HepG2 (cell line): Measurements from ENCODE around the gene ZNF175. TPM values are rescaled to one million over a fixed set of nuclear protein-coding genes. Genes with fewer than 3 reads are reported as not detected.

Experiments used
- ATAC-seq: fragments of 200-7000 bp; cut with Tn5 transposase; 3 replicates; pipeline ENCODE4 v1.9.1; 2020; ENCODE audit warnings: mild to moderate bottlenecking, moderate library complexity
- BruUV-seq: library from RNA; stranded (reverse); fragments of 400-500 nt; replicated peaks from 2 replicates; lab custom pipeline; 2021; lab: Mats Ljungman, UMichigan
- CTCF ChIA-PET: fragments of 300-600 bp; formaldehyde crosslinking; extraction: SDS; loops from one replicate; lab custom pipeline; 2021; ENCODE audit warnings: low total read pairs, inconsistent platforms, low intra/inter-chr PET ratio; lab: Yijun Ruan, JAX
- POLR2A ChIA-PET: fragments of 350-600 bp; sonication (Branson Sonifier 250); formaldehyde crosslinking; loops from one replicate; lab custom pipeline; 2020; ENCODE audit warnings: antibody characterized with exemption, inconsistent platforms; lab: Yijun Ruan, JAX
- DNase-seq: peaks from one replicate; pipeline ENCODE4 v3.0.0-alpha.2; 2015; ENCODE audit warnings: low spot score
- FAIRE-seq: peaks from 3 replicates; lab custom pipeline; 2011; peaks lifted over from hg19 to GRCh38; lab: Jason Lieb, UNC
- H2AFZ ChIP-seq: one replicate; pipeline ENCODE4 v1.6.1; 2011; ENCODE audit warnings: low read length, inconsistent platforms
- H3K27ac ChIP-seq: fragments of 300-600 bp; 3 replicates; pipeline ENCODE4 v1.8.0; 2011; ENCODE audit warnings: mixed run types, mild to moderate bottlenecking, mixed read lengths, low read length, inconsistent platforms; ENCODE audit not compliant: insufficient read depth; ENCODE audit errors: extremely low read length
- H3K27me3 ChIP-seq, 2 experiments: fragments of 200-600 bp in 1 of 2; 2 replicates in 1 of 2; 3 replicates in 1 of 2; pipeline versions ENCODE4 v1.6.0 to v1.8.0; 2011; ENCODE audit warnings: low read length in 2 of 2, mild to moderate bottlenecking in 2 of 2, moderate library complexity in 2 of 2, inconsistent platforms in 1 of 2; ENCODE audit not compliant: insufficient read depth in 2 of 2, control insufficient read depth in 1 of 2
- H3K36me3 ChIP-seq, 2 experiments: fragments of 200-600 bp in 1 of 2; replicated peaks in 1 of 2; 2 replicates in 1 of 2; 3 replicates in 1 of 2; pipeline versions ENCODE4 v1.5.1 to v1.8.0; 2011; ENCODE audit warnings: low read length in 2 of 2, inconsistent platforms in 1 of 2; ENCODE audit not compliant: insufficient read depth in 2 of 2, control insufficient read depth in 1 of 2
- H3K4me1 ChIP-seq: 2 replicates; pipeline ENCODE4 v1.5.1; 2012; ENCODE audit warnings: low read length, inconsistent platforms; ENCODE audit not compliant: insufficient read depth
- H3K4me2 ChIP-seq: 2 replicates; pipeline ENCODE4 v1.6.0; 2011; ENCODE audit warnings: low read depth, low read length, inconsistent platforms
- H3K4me3 ChIP-seq, 3 experiments: fragments of 200-600 bp in 1 of 3; sonication (generic), shearing (Covaris generic) in 1 of 3; replicated peaks in 1 of 3; 2 replicates each; pipeline ENCODE4 v1.5.1; 2011 to 2016; ENCODE audit warnings: low read length in 3 of 3, inconsistent platforms in 2 of 3, low read depth in 2 of 3, mild to moderate bottlenecking in 2 of 3, control low read depth in 1 of 3, mixed read lengths in 1 of 3; ENCODE audit not compliant: insufficient read depth in 1 of 3
- H3K79me2 ChIP-seq: one replicate; pipeline ENCODE4 v1.6.1; 2011; ENCODE audit warnings: low read length, inconsistent platforms; ENCODE audit not compliant: insufficient read depth
- H3K9ac ChIP-seq: 2 replicates; pipeline ENCODE4 v1.6.0; 2011; ENCODE audit warnings: mild to moderate bottlenecking, low read depth, low read length, inconsistent platforms; ENCODE audit not compliant: insufficient read depth
- H3K9me3 ChIP-seq: 2 replicates; pipeline ENCODE4 v1.5.1; 2012; ENCODE audit warnings: mild to moderate bottlenecking, low read length
- H4K20me1 ChIP-seq: 2 replicates; pipeline ENCODE4 v1.6.0; 2011; ENCODE audit warnings: inconsistent platforms, mild to moderate bottlenecking, low read length, moderate library complexity; ENCODE audit not compliant: insufficient read depth
- CENPX ChIP-seq: sonication (generic); formaldehyde crosslinking; IDR thresholded peaks from 2 replicates; pipeline ENCODE4 v1.9.0; 2021; ENCODE audit warnings: mild to moderate bottlenecking, missing genetic modification reagents, moderate library complexity
- KDM2A ChIP-seq: sonication (generic); formaldehyde crosslinking; IDR thresholded peaks from 2 replicates; pipeline ENCODE4 v1.4.0; 2020; ENCODE audit warnings: low read depth, missing genetic modification reagents, borderline replicate concordance
- NAIF1 ChIP-seq: sonication (generic); formaldehyde crosslinking; IDR thresholded peaks from 2 replicates; pipeline ENCODE4 v1.5.0; 2020; ENCODE audit warnings: mild to moderate bottlenecking, missing genetic modification reagents, borderline replicate concordance
- NBN ChIP-seq: fragments of 450-650 bp; conservative IDR thresholded peaks from 2 replicates; pipeline ENCODE4 v1.6.1; 2017
- PAF1 ChIP-seq: IDR thresholded peaks from 2 replicates; pipeline ENCODE4 v1.6.1; 2016; ENCODE audit warnings: missing genetic modification reagents, missing compliant biosample characterization
- POLR2AphosphoS5 ChIP-seq: IDR thresholded peaks from 2 replicates; pipeline ENCODE4 v1.6.1; 2012; ENCODE audit warnings: low read depth, low read length
- YY1 ChIP-seq: IDR thresholded peaks from 2 replicates; pipeline ENCODE4 v1.6.1; 2011; ENCODE audit warnings: low read length, low read depth, moderate library complexity, mild to moderate bottlenecking; ENCODE audit not compliant: insufficient read depth, insufficient replicate concordance
- ZNF337 ChIP-seq: sonication (generic); formaldehyde crosslinking; IDR thresholded peaks from 2 replicates; pipeline ENCODE4 v1.5.1; 2020; ENCODE audit warnings: missing genetic modification reagents, low read depth, mild to moderate bottlenecking, borderline replicate concordance
- ZNF558 ChIP-seq: sonication (generic); formaldehyde crosslinking; IDR thresholded peaks from 2 replicates; pipeline ENCODE4 v1.9.0; 2022; ENCODE audit warnings: mild to moderate bottlenecking, missing genetic modification reagents, borderline replicate concordance
- ZSCAN31 ChIP-seq: sonication (generic); formaldehyde crosslinking; IDR thresholded peaks from 2 replicates; pipeline ENCODE4 v1.5.0; 2020; ENCODE audit warnings: low read depth, mild to moderate bottlenecking, missing genetic modification reagents
- WGBS: methylation state at CpG from one replicate; pipeline ENCODE4 v1.1.6; 2017; ENCODE audit warnings: low lambda C conversion rate; 5-methylcytosine and 5-hydroxymethylcytosine counted together
- in situ Hi-C: cut with HindIII; loops from 2 replicates; pipeline ENCODE4 v1.10.0; 2017; ENCODE audit warnings: low pct_unique_long_range_greater_than_20kb; ENCODE audit not compliant: extremely low pct_ligation_motif_present
- intact Hi-C: fragments of 100-400 bp; cut with micrococcal nuclease; formaldehyde crosslinking; loops from one replicate; pipeline ENCODE4 v1.10.0; 2022; ENCODE audit not compliant: unreplicated experiment
- polyA plus RNA-seq, 8 experiments: library from polyadenylated mRNA; depleted of rRNA in 3 of 8; stranded (reverse) in 7 of 8; unstranded in 1 of 8; fragments of >200 nt; fragmentation: Illumina TruSeq in 4 of 8; extraction: Trizol in 4 of 8; gene quantifications; 2 replicates each; pipeline versions ENCODE4 v1.2.1 to v1.2.3, GENCODE V29; 2011 to 2016; ENCODE audit warnings: low read depth in 4 of 8, missing spikeins in 1 of 8, mixed read lengths in 1 of 8; ENCODE audit not compliant: insufficient read depth in 1 of 8
- total RNA-seq, 5 experiments: library from RNA; depleted of rRNA; stranded (reverse); fragments of >200 nt; fragmentation: Illumina TruSeq; extraction: Trizol; gene quantifications; 2 replicates each; pipeline ENCODE4 v1.2.3, GENCODE V29; 2016; ENCODE audit warnings: low read depth in 1 of 5
- TF ChIP-seq, protein P1 (sequence below): IDR thresholded peaks from 2 replicates; pipeline ENCODE4 v1.6.1; 2018; ENCODE audit warnings: missing genetic modification reagents, mild to moderate bottlenecking, missing compliant biosample characterization
- TF ChIP-seq, protein P2 (sequence below): sonication (generic); formaldehyde crosslinking; IDR thresholded peaks from 2 replicates; pipeline ENCODE4 v1.9.0; 2022; ENCODE audit warnings: missing genetic modification reagents, mild to moderate bottlenecking, borderline replicate concordance
- TF ChIP-seq, protein P3 (sequence below): sonication (generic); formaldehyde crosslinking; IDR thresholded peaks from 2 replicates; pipeline ENCODE4 v1.5.0; 2020; ENCODE audit warnings: missing genetic modification reagents
- TF ChIP-seq, protein P4 (sequence below): sonication (generic); formaldehyde crosslinking; IDR thresholded peaks from 2 replicates; pipeline ENCODE4 v1.5.1; 2020; ENCODE audit warnings: missing genetic modification reagents, mild to moderate bottlenecking, borderline replicate concordance
- TF ChIP-seq, protein P5 (sequence below): sonication (generic); formaldehyde crosslinking; IDR thresholded peaks from 2 replicates; pipeline ENCODE4 v1.8.0; 2022; ENCODE audit warnings: low read depth, missing genetic modification reagents

The ZNF175 gene
- total and polyA plus RNA-seq, 2 of the 13 experiments (the other 11 are each of a cell fraction or from before 2014, with no cell fraction given): 1.2 to 1.5 TPM

DNA sequence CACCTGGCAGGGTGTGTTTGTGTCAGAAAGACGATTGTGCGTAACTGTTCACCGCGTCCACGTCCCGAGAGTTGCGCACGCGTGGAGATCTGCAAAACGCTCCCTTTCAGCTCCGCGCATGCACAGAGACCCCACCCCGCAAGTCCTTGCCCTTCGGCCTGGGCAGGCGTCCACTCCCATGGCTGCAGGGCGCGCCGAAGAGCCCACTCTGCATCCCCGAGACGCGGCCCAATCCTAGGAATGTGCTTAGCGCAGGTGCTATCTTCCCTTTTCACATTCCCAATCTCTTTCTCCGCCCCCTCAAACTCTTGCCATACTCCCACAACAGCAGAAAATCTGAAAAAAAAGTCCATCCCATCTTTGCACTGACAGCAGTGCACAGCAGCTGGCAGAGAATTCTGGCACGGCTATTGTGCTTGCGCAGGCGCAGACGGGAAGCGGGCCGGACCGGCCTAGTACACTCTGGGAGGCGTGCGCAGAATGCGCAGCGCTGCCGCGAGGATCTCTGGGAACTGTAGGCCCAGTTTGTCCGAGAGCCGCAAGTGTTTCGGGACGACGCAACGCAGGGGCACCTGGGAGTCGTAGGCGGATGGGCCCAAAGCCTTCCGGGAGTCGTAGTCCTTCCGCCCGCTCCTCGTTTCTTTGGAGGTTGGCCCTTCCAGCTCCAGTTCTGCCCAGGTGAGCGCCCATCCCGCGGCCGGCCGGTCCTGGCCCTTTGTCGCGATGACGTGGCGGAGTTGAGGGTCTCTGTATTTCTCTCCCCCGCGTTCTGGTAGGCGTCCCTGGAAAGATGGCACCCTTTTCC lies 23.1 kb downstream of the ZNF175 start:
- Histone ChIP-seq H3K27ac (no peak overlapping the region), H3K9me3 (no peaks in the 10 kb centered on the region), H2AFZ (peak overlapping the region; percentile 9), H3K4me3 (peak overlapping the region; percentile 41 to 68 (median 56)), H3K36me3 (no peaks in the 10 kb centered on the region), H3K27me3 (no peaks in the 10 kb centered on the region; a peak in 1 of 5 replicates), H4K20me1 (no peaks in the 10 kb centered on the region), H3K4me1 (peaks cover 6% of the 10 kb centered on the region; the same call in 1 of the 2 replicates), H3K9ac (peak overlapping the region; percentile 33; the same call in 1 of the 2 replicates), H3K4me2 (peak overlapping the region; percentile 68), H3K79me2 (no peaks in the 10 kb centered on the region)
- in situ Hi-C loops (no loop called here), intact Hi-C loops (no loop called here)
- no TSS peak for BruUV-seq
- FAIRE-seq (peak; percentile 36), DNase-seq (peak; percentile 76), ATAC-seq (peak; percentile 98)
- CTCF ChIA-PET: no interaction called here
- 27% methylated on average over 38 of the region's 61 CpGs for WGBS
- POLR2A ChIA-PET: no interaction called here
- TF ChIP-seq NBN (no peak), KDM2A (peak; percentile 50; the same call in 1 of the 2 replicates), PAF1 (CRISPR knock-in tag) (no peak), ZSCAN31 (CRISPR knock-in tag) (peak; percentile 35; the same call in 1 of the 2 replicates), ZNF558 (0 out of 2 replicates have a peak, but pooled peaks have one; percentile 46), NAIF1 (CRISPR knock-in tag) (peak; percentile 99), CENPX (CRISPR knock-in tag) (no peak), YY1 (peak; percentile 58), ZNF337 (CRISPR knock-in tag) (no peak), POLR2AphosphoS5 (no peak)
- TF ChIP-seq, protein P1, sequence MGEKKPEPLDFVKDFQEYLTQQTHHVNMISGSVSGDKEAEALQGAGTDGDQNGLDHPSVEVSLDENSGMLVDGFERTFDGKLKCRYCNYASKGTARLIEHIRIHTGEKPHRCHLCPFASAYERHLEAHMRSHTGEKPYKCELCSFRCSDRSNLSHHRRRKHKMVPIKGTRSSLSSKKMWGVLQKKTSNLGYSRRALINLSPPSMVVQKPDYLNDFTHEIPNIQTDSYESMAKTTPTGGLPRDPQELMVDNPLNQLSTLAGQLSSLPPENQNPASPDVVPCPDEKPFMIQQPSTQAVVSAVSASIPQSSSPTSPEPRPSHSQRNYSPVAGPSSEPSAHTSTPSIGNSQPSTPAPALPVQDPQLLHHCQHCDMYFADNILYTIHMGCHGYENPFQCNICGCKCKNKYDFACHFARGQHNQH (CRISPR knock-in tag): 0 out of 2 replicates have a peak, but pooled peaks have one; percentile 34
- TF ChIP-seq, protein P2, sequence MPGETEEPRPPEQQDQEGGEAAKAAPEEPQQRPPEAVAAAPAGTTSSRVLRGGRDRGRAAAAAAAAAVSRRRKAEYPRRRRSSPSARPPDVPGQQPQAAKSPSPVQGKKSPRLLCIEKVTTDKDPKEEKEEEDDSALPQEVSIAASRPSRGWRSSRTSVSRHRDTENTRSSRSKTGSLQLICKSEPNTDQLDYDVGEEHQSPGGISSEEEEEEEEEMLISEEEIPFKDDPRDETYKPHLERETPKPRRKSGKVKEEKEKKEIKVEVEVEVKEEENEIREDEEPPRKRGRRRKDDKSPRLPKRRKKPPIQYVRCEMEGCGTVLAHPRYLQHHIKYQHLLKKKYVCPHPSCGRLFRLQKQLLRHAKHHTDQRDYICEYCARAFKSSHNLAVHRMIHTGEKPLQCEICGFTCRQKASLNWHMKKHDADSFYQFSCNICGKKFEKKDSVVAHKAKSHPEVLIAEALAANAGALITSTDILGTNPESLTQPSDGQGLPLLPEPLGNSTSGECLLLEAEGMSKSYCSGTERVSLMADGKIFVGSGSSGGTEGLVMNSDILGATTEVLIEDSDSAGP: peak; percentile 58; the same call in 1 of the 2 replicates
- TF ChIP-seq, protein P3, sequence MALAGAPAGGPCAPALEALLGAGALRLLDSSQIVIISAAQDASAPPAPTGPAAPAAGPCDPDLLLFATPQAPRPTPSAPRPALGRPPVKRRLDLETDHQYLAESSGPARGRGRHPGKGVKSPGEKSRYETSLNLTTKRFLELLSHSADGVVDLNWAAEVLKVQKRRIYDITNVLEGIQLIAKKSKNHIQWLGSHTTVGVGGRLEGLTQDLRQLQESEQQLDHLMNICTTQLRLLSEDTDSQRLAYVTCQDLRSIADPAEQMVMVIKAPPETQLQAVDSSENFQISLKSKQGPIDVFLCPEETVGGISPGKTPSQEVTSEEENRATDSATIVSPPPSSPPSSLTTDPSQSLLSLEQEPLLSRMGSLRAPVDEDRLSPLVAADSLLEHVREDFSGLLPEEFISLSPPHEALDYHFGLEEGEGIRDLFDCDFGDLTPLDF (CRISPR knock-in tag): no peak
- TF ChIP-seq, protein P4, sequence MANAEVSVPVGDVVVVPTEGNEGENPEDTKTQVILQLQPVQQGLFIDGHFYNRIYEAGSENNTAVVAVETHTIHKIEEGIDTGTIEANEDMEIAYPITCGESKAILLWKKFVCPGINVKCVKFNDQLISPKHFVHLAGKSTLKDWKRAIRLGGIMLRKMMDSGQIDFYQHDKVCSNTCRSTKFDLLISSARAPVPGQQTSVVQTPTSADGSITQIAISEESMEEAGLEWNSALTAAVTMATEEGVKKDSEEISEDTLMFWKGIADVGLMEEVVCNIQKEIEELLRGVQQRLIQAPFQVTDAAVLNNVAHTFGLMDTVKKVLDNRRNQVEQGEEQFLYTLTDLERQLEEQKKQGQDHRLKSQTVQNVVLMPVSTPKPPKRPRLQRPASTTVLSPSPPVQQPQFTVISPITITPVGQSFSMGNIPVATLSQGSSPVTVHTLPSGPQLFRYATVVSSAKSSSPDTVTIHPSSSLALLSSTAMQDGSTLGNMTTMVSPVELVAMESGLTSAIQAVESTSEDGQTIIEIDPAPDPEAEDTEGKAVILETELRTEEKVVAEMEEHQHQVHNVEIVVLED (CRISPR knock-in tag): peak; percentile 96
- TF ChIP-seq, protein P5, sequence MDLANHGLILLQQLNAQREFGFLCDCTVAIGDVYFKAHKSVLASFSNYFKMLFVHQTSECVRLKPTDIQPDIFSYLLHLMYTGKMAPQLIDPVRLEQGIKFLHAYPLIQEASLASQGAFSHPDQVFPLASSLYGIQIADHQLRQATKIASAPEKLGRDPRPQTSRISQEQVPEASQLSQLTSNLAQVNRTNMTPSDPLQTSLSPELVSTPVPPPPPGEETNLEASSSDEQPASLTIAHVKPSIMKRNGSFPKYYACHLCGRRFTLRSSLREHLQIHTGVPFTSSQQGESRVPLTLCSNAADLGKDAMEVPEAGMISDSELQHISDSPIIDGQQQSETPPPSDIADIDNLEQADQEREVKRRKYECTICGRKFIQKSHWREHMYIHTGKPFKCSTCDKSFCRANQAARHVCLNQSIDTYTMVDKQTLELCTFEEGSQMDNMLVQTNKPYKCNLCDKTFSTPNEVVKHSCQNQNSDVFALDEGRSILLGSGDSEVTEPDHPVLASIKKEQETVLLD (CRISPR knock-in tag): 0 out of 2 replicates have a peak, but pooled peaks have one; percentile 17
